Kidney (tissue), 14 donors: ENCODE results near the gene RPL28. TPM values are rescaled to one million over a fixed set of nuclear protein-coding genes. Genes with fewer than 3 reads are reported as not detected.

Experiments
- DNase-seq, 5 donors: peaks; one replicate each; pipeline ENCODE4 v3.0.0-alpha.2; 2013 to 2020
- FAIRE-seq: peaks from 2 replicates; lab custom pipeline; 2012; peaks lifted over from hg19 to GRCh38; lab: Jason Lieb, UNC
- H3K27ac ChIP-seq, 2 donors: one replicate each; pipeline ENCODE4 v1.7.0; 2013; ENCODE audit warnings: low read depth in 2 of 2, low read length in 2 of 2, inconsistent platforms in 1 of 2
- H3K27me3 ChIP-seq: one replicate; pipeline ENCODE4 v1.7.1; 2013; ENCODE audit warnings: low read length, inconsistent platforms; ENCODE audit not compliant: control insufficient read depth, insufficient read depth
- H3K36me3 ChIP-seq, 3 donors: one replicate each; pipeline versions ENCODE4 v1.7.0 to v1.7.1; 2013; ENCODE audit warnings: low read length in 3 of 3, control low read depth in 1 of 3, inconsistent platforms in 1 of 3; ENCODE audit not compliant: insufficient read depth in 3 of 3, control insufficient read depth in 2 of 3
- H3K4me1 ChIP-seq, 3 donors: one replicate each; pipeline versions ENCODE4 v1.7.0 to v1.7.1; 2013; ENCODE audit warnings: low read length in 3 of 3, inconsistent platforms in 1 of 3, low read depth in 1 of 3; ENCODE audit not compliant: control insufficient read depth in 2 of 3, insufficient read depth in 2 of 3
- H3K4me3 ChIP-seq, 3 donors: one replicate each; pipeline versions ENCODE4 v1.7.0 to v1.8.1; 2013; ENCODE audit warnings: low read length in 3 of 3, control low read depth in 1 of 3, inconsistent platforms in 1 of 3
- H3K9ac ChIP-seq, 3 donors: one replicate each; pipeline versions ENCODE4 v1.7.0 to v1.7.1; 2013; ENCODE audit warnings: low read length in 3 of 3, control low read depth in 1 of 3, inconsistent platforms in 1 of 3
- H3K9me3 ChIP-seq, 3 donors: one replicate each; pipeline versions ENCODE4 v1.7.0 to v1.7.1; 2013; ENCODE audit warnings: low read length in 3 of 3, control low read depth in 1 of 3, inconsistent platforms in 1 of 3; ENCODE audit not compliant: control insufficient read depth in 2 of 3, insufficient read depth in 1 of 3
- intact Hi-C: fragments of 100-400 bp; cut with DNase I; formaldehyde crosslinking; loops from one replicate; pipeline ENCODE4 v1.11.1; 2022
- polyA plus RNA-seq: library from polyadenylated mRNA; stranded (reverse); fragments of 350-450 nt; fragmentation: Illumina TruSeq; extraction: RNeasy Lipid Tissue Mini Kit (QIAGEN cat#74804); gene quantifications from one replicate; pipeline ENCODE4 v1.2.3, GENCODE V29; 2014; ENCODE audit warnings: low read depth, low replicate concordance; ENCODE audit not compliant: insufficient read depth
- total RNA-seq: library from RNA; stranded (reverse); fragmentation: NEBNext Ultra II Directional; extraction: Animal tissue kit (Norgen Biotek cat#: 25700); gene quantifications from one replicate; pipeline ENCODE4 v1.2.1, GENCODE V29; 2021
- TF ChIP-seq, protein P1 (sequence below): IDR thresholded peaks from 3 replicates; pipeline ENCODE4 v1.5.1; 2012; ENCODE audit warnings: mild to moderate bottlenecking, moderate library complexity, borderline replicate concordance; ENCODE audit not compliant: insufficient read depth; ENCODE audit errors: extremely low read depth
- donor health status: control.
- donor health status: control.
- donor health status: control.
- donor health status: control.
- donor health status: control.
- donor health status: DM: yes; HTN: yes; CAD: no.
- donor health status: Normal renal cell carcinoma (clear cell type).

The RPL28 gene
- total and polyA plus RNA-seq, 2 donors from 2014 or later: 1,259 to 1,453 TPM

- no peak overlapping the region for H3K9ac ChIP-seq
- no peaks in the 10 kb centered on the region for H3K9me3 ChIP-seq
- no peak overlapping the region for H3K4me3 ChIP-seq
- DNase-seq: no peak
- no peaks in the 10 kb centered on the region for H3K36me3 ChIP-seq
- no peak overlapping the region for H3K27ac ChIP-seq
- H3K27me3 ChIP-seq: peaks cover 4% of the 10 kb centered on the region
- FAIRE-seq: no peak
- intact Hi-C loops: no loop called here
- TF ChIP-seq, protein P1, sequence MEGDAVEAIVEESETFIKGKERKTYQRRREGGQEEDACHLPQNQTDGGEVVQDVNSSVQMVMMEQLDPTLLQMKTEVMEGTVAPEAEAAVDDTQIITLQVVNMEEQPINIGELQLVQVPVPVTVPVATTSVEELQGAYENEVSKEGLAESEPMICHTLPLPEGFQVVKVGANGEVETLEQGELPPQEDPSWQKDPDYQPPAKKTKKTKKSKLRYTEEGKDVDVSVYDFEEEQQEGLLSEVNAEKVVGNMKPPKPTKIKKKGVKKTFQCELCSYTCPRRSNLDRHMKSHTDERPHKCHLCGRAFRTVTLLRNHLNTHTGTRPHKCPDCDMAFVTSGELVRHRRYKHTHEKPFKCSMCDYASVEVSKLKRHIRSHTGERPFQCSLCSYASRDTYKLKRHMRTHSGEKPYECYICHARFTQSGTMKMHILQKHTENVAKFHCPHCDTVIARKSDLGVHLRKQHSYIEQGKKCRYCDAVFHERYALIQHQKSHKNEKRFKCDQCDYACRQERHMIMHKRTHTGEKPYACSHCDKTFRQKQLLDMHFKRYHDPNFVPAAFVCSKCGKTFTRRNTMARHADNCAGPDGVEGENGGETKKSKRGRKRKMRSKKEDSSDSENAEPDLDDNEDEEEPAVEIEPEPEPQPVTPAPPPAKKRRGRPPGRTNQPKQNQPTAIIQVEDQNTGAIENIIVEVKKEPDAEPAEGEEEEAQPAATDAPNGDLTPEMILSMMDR: no peak
- H3K4me1 ChIP-seq: peaks cover 0 to 2% (median 0%) of the 10 kb centered on the region in 3 donors
Measured at GRCh38 chr19:55365964-55366363, 19.8 kb upstream of the RPL28 start.

- no peak overlapping the region for H3K27ac ChIP-seq
- peaks cover 7% of the 10 kb centered on the region for H3K27me3 ChIP-seq
- H3K36me3 ChIP-seq: no peaks in the 10 kb centered on the region
- intact Hi-C loops: no loop called here
- H3K4me1 ChIP-seq: peaks cover 0 to 2% (median 0%) of the 10 kb centered on the region in 3 donors
- H3K9me3 ChIP-seq: no peaks in the 10 kb centered on the region
- no peak overlapping the region for H3K4me3 ChIP-seq
- DNase-seq (no peak), FAIRE-seq (no peak)
- TF ChIP-seq, protein P1: no peak
- no peak overlapping the region for H3K9ac ChIP-seq
Measured at GRCh38 chr19:55366790-55367189, 18.9 kb upstream of the RPL28 start.

GRCh38 chr19:55368106-55368505 is 17.6 kb upstream of the RPL28 start:
- no peak overlapping the region for H3K4me3 ChIP-seq
- peaks cover 0 to 2% (median 0%) of the 10 kb centered on the region in 3 donors for H3K4me1 ChIP-seq
- TF ChIP-seq, protein P1: no peak
- H3K27ac ChIP-seq: no peak overlapping the region
- H3K9ac ChIP-seq: no peak overlapping the region
- H3K27me3 ChIP-seq: peaks cover 9% of the 10 kb centered on the region
- no peak for FAIRE-seq
- intact Hi-C loops: no loop called here
- H3K36me3 ChIP-seq: no peaks in the 10 kb centered on the region
- no peaks in the 10 kb centered on the region for H3K9me3 ChIP-seq
- peak in 1 of 5 donors; percentile 69 for DNase-seq
